Upper lobe of right lung (tissue), 1 donor: ENCODE measurements around the gene TMEM145. TPM values are rescaled to one million over a fixed set of nuclear protein-coding genes. Genes with fewer than 3 reads are reported as not detected.
"Not testable (repeated sequence)": the region's sequence is repeated elsewhere in the genome, so short reads cannot be mapped to it uniquely, and the experiment has no call there.

Experiments used
- ATAC-seq: fragments of 200-7000 bp; cut with Tn5 transposase; one replicate; pipeline ENCODE4 v1.9.1; 2020; ENCODE audit warnings: mild to moderate bottlenecking, moderate library complexity
- DNase-seq: peaks from one replicate; pipeline ENCODE4 v3.0.0-alpha.2; 2020
- H3K27ac ChIP-seq: fragments of 200-600 bp; one replicate; pipeline ENCODE4 v1.8.0; 2022
- H3K27me3 ChIP-seq: fragments of 200-600 bp; one replicate; pipeline ENCODE4 v1.8.0; 2022; ENCODE audit warnings: mild to moderate bottlenecking
- H3K36me3 ChIP-seq: fragments of 200-600 bp; one replicate; pipeline ENCODE4 v1.8.0; 2022
- H3K4me1 ChIP-seq: fragments of 200-600 bp; one replicate; pipeline ENCODE4 v1.8.0; 2022
- H3K4me3 ChIP-seq: fragments of 200-600 bp; one replicate; pipeline ENCODE4 v1.8.0; 2022; ENCODE audit warnings: mild to moderate bottlenecking
- H3K9me3 ChIP-seq: fragments of 200-600 bp; one replicate; pipeline ENCODE4 v1.8.0; 2022
- intact Hi-C: fragments of 100-400 bp; cut with DNase I; formaldehyde crosslinking; loops from one replicate; pipeline ENCODE4 v1.11.0; 2022
- total RNA-seq: library from RNA; stranded (reverse); fragmentation: NEBNext Ultra II Directional; extraction: Animal tissue kit (Norgen Biotek cat#: 25700); gene quantifications from one replicate; pipeline ENCODE4 v1.2.1, GENCODE V29; 2021
- TF ChIP-seq, protein P1 (sequence below): fragments of 200-600 bp; IDR thresholded peaks from one replicate; pipeline ENCODE4 v1.8.0; 2022; ENCODE audit warnings: antibody characterized with exemption
- donor health status: DM: no; HTN: yes; CAD: no; lungs with severe emphysema.

The TMEM145 gene
- total RNA-seq, 1 donor from 2014 or later = 0.35 TPM

GRCh38 chr19:42327381-42327780 lies 14.3 kb downstream of the TMEM145 start:
- Histone ChIP-seq H3K36me3 (no peaks in the 10 kb centered on the region), H3K4me1 (peaks cover 22% of the 10 kb centered on the region), H3K9me3 (no peaks in the 10 kb centered on the region), H3K4me3 (no peak overlapping the region), H3K27me3 (peaks cover 25% of the 10 kb centered on the region), H3K27ac (no peak overlapping the region)
- ATAC-seq (no peak), DNase-seq (no peak)
- TF ChIP-seq, protein P1, sequence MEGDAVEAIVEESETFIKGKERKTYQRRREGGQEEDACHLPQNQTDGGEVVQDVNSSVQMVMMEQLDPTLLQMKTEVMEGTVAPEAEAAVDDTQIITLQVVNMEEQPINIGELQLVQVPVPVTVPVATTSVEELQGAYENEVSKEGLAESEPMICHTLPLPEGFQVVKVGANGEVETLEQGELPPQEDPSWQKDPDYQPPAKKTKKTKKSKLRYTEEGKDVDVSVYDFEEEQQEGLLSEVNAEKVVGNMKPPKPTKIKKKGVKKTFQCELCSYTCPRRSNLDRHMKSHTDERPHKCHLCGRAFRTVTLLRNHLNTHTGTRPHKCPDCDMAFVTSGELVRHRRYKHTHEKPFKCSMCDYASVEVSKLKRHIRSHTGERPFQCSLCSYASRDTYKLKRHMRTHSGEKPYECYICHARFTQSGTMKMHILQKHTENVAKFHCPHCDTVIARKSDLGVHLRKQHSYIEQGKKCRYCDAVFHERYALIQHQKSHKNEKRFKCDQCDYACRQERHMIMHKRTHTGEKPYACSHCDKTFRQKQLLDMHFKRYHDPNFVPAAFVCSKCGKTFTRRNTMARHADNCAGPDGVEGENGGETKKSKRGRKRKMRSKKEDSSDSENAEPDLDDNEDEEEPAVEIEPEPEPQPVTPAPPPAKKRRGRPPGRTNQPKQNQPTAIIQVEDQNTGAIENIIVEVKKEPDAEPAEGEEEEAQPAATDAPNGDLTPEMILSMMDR = no peak
- intact Hi-C loops = no loop called here

DNA sequence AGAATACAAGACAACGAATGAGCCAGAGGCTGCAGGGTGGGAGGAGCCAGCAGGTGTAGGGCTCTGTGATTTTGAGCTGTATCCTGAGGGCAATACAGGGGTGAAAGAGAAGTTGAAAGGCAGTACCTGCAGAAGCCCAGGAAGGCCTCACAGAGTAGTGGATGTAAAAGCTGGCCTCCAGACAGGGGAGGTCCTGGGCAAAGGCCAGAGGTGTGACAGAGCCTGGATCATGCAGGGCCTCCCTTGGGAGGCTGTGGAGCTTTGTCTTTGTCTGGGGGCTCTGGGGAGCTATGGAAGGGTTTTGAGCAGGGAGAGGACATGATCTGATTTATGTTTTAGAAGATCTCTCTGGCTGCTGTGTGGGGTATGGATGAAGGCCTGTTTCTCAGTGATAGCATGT lies 15.0 kb downstream of the TMEM145 start:
- peaks cover 22% of the 10 kb centered on the region for H3K4me1 ChIP-seq
- H3K36me3 ChIP-seq = no peaks in the 10 kb centered on the region
- intact Hi-C loops = no loop called here
- H3K9me3 ChIP-seq = no peaks in the 10 kb centered on the region
- DNase-seq = no peak
- H3K27ac ChIP-seq = no peak overlapping the region
- ATAC-seq = no peak
- TF ChIP-seq, protein P1 = no peak
- H3K27me3 ChIP-seq = peaks cover 19% of the 10 kb centered on the region
- H3K4me3 ChIP-seq = no peak overlapping the region

DNA sequence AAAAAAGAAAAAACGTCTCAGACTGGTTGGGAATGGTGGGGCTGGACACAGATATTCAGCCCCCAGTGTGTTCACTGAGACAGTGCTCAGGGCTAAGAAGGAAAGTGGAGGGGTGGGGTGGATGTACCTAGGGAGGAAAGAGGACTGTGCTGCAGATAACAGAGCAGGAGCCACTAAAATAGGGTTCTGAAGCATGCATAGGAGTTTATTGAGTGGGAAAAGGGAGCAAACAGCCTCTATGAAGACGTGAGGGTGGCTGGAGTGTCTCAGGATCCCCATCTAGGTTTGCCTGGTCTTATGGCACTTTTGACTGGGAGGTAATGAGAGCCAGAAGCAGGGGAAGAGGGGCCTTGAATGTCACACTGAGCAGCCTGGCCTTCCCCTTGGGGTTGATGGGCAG lies 15.7 kb downstream of the TMEM145 start:
- no peaks in the 10 kb centered on the region for H3K36me3 ChIP-seq

GRCh38 chr19:42330241-42330711 lies 17.2 kb downstream of the TMEM145 start:
- no peak overlapping the region for H3K27ac ChIP-seq
- H3K4me3 ChIP-seq = no peak overlapping the region
- peaks cover 11% of the 10 kb centered on the region for H3K4me1 ChIP-seq
- TF ChIP-seq, protein P1 = no peak
- no peaks in the 10 kb centered on the region for H3K9me3 ChIP-seq
- H3K36me3 ChIP-seq = no peaks in the 10 kb centered on the region
- H3K27me3 ChIP-seq = no peaks in the 10 kb centered on the region
- intact Hi-C loops = no loop called here
- DNase-seq (no peak), ATAC-seq (no peak)

More for the DNA sequence above, 15.7 kb downstream of the TMEM145 start:
- ATAC-seq = no peak
- Histone ChIP-seq H3K4me3 (no peak overlapping the region), H3K27me3 (peaks cover 12% of the 10 kb centered on the region), H3K27ac (no peak overlapping the region), H3K9me3 (no peaks in the 10 kb centered on the region), H3K4me1 (peaks cover 22% of the 10 kb centered on the region)
- TF ChIP-seq, protein P1 = no peak
- no peak for DNase-seq
- intact Hi-C loops = no loop called here

DNA sequence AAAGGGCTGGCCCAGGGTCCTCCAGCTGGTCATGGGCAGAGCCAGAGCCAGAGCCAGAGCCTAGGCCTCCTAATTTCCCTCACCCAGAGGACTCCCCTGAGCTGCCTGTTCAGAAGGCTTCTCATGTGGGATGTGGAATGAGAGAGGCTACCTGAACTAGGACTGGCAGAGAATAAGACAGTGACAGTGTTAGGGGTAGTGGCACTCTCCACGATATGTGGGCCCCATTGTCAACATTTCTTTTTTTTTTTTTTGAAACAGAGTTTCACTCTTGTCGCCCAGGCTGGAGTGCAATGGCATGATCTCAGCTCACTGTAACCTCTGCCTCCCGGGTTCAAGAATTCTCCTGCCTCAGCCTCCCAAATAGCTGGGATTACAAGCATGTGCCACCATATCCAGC lies 18.2 kb downstream of the TMEM145 start:
- H3K36me3 ChIP-seq, ATAC-seq, H3K27ac ChIP-seq, intact Hi-C loops, DNase-seq, H3K27me3 ChIP-seq, H3K4me3 ChIP-seq, H3K9me3 ChIP-seq, H3K4me1 ChIP-seq: not testable (repeated sequence)

- intact Hi-C loops = no loop called here
- TF ChIP-seq, protein P1 = no peak
- Histone ChIP-seq H3K4me1 (no peaks in the 10 kb centered on the region), H3K4me3 (no peak overlapping the region), H3K27ac (no peak overlapping the region), H3K36me3 (peaks cover 11% of the 10 kb centered on the region), H3K9me3 (no peaks in the 10 kb centered on the region), H3K27me3 (no peaks in the 10 kb centered on the region)
- DNase-seq = no peak
- ATAC-seq = no peak
Measured at GRCh38 chr19:42332059-42332458, 18.9 kb downstream of the TMEM145 start.
